ENCODE data around the gene SYT1.

DNA sequence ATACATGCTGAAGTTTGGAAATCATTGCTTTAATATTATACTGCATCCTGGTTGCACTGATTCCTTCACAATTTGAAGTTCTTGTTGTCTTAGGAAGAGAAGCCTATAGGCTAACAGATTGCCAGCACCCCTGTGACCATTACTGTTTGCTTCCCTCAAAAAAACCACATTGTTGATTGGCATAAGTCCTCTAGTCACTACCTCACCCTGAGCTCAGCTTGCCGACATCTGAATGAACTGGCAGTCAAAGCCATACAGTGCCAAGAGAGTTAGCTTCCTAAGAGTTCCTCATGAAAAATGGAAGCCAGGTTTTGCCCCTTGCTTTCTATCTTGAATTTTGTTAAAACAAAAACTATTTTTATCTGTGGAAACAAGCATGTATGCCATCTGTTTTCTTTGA lies 276.1 kb downstream of the SYT1 start:
- no peak for TF ChIP-seq POLR2A (IDR thresholded peaks at IDR 0.05; ENCODE audit: low read depth, low read length)
- TF ChIP-seq TAF1 (IDR thresholded peaks at IDR 0.05; ENCODE audit: borderline replicate concordance, low read depth, low read length): no peak

All from GM12892 (cell line).